H54 (cell line): ENCODE measurements around the gene ARVCF.

ENCODE experiments used
- DNase-seq: peaks from one replicate; pipeline ENCODE4 v3.0.0; 2011; ENCODE audit warnings: low spot score, mixed read lengths; ENCODE audit not compliant: insufficient read length
- FAIRE-seq: peaks from 3 replicates; lab custom pipeline; 2011; peaks lifted over from hg19 to GRCh38; lab: Jason Lieb, UNC
- POLR2A ChIP-seq: IDR thresholded peaks from 2 replicates; pipeline ENCODE4 v1.6.1; 2011; ENCODE audit warnings: low read depth, mild to moderate bottlenecking, low read length

Gene ARVCF

DNA sequence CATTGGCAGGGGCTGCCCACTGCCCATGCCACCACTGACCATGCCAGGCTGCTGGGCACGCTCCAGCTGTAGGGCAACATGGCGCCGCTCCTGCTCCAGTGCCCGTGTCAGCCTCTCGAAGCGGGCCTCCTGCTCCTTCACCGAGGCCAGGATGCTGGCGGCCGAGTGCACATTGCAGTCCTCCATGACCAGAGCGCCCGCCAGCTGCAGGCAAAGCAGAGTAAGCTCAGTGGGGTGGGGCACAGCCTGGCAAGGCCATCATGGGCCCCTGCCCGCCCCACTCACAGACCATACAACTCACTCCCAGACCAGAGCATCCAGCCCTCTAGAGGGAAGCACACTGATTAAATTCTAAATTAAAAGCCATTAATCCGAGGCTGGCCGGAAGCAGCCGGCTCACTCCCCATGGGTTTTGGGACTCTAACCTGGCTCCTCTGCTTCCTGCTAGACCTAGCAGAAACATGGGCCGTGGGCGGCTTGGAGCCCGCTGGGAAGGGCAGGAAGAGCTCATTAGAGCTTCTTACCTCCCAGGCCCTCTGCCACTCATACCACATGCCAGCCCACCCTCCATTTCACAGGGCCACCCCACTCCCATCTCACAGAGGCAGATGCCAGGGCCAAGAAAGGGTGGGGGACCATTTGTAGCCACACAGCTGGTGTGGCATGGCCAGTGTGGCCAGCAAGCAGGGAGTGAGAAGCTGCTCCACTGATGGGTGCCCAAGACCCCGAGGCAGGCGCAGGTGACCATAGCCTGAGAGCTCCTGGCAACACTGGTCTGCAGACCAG is 25.8 kb downstream of the ARVCF start:
- DNase-seq, result no peak
- no peak for FAIRE-seq
- TF ChIP-seq POLR2A, result no peak

DNA sequence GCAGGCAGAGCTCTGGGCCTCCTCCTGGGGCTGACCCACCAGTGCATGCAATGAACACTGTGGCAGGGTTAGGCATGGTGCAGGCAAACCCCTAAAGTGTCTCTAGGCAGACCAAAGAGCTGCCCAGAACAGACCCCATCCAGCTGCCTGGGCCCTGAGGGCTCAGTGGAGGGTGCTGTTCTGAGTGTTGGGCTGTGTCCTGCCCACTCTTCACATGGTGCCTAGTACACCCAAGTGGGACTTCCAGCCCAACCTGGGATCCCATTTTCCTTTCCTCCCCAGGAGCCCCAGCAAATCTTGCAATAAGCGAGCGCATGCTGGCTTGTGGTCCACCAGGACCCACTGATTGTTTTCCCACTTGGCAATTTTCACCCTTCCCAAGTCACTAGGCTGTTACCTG is 26.4 kb downstream of the ARVCF start:
- FAIRE-seq (no peak), DNase-seq (no peak)
- no peak for TF ChIP-seq POLR2A

DNA sequence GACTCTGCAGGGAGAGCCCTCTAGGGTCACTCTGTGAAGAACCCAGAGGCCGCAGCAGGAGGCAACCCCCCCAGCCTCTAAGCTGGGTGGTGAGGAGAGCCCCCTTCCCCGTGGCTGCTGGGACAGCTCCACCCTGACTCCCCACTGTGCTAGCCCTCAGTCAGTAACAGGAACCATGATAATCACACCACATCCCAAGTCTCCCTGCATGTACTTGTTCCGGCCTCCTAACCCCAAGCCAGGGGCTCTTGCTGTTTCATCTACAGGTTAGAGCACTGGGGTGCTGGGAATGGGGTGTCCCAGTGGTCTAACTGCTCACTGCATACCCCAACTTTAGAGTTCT is 26.9 kb downstream of the ARVCF start:
- DNase-seq (no peak), FAIRE-seq (no peak)
- TF ChIP-seq POLR2A, result no peak

DNA sequence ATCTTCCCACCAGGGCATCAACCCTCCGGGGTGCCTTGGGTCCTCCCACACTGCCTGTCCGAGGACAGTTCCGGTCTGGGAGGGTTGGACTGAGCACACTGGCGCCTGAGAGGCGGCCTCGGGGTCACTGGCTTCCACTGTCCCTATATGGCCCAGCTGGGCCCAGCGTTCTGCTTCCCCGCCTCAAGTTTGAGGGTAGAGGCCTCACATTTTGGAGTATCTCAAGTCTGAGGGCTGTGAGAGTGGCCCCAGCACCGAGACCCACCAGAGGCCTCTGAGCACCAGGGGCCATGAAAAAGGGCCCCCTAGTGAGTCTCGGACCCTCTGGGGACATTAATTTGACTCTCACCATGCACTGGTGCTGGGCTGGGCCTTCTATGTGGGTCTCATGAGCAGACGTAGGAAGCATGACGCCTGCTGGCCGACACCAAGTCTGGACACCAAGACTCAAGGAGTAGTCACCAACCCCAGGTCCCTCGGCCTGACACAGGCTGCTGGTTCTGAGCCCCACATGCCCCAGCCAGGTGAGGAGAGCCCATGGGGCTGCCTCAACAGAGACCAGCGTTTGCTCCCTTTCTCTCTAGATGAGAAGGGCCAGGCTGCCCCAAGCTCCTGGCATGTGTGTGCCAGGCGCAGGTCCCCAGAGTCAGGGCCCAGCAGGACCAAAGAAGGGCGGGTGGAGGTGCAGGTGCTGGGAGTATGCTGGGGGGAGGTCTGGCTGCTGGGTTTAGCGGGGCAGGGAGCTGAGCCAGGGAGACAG is 27.5 kb downstream of the ARVCF start:
- DNase-seq (no peak), FAIRE-seq (no peak)
- no peak for TF ChIP-seq POLR2A

DNA sequence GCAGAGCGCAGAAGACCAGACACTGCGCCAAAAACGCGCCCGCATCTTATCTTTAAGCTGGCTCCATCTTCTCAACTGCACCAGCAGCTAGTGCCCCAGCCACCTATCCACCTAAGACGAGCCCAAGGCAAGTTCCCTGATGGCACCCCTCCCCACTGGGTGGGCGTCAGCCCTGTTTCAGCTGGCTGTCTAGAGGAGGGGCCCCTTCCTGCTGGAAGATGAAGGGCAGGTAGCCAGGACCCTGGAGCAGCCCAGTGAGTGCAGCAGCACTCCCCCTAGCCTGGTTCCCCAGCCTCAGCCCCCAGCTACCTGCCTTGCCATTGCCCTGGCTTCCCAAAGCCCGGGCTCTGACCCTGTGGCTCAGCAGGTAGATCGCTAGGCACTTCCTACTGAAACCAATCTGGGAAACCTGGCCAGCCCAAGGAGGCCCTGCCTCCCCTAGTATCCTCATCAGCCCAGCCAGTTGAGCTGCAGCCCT is 28.3 kb downstream of the ARVCF start:
- DNase-seq (no peak), FAIRE-seq (no peak)
- TF ChIP-seq POLR2A, result no peak

DNA sequence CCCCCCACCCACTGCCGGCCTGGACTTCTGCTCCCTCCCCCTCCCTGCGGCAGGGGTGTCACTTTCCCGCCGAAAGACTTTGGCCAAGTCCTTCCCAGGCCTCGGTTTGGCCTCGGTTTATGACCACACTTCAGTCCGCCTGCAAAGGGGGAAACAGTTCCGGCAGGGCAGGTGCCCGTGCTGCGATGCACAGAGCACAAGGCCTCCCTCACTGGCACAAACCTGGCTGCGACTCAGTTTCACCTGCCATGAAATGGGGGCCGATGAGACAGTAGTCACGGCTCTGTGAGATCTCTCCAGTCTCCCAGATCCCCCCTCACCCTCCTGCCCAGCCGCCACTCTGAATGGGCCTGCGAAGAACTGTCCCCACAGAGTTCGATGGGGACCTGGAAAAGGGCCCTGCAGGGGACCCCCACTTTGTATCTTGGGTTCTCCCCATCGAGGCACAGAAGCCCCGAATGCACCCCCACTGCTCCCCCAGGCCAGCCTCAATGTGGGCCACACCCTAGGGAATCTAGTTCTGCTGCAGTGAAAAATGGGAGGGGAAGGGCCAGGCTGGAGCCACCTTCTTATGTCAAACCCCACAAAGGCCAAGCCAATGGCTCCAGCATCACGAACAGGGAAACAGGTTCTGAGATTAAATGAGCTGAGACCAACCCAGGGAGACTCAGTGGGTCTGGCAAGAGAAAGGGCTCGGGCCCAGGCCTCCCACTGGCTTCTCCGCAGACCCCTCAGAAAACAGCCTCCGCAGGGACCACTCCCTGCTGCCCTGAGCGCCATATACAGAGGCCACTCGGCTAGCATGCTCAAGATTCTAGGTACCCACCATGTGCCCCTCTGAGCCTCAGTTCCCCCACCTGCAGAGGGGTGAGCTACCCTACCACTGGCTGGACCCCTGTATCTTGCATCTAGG is 29.0 kb downstream of the ARVCF start:
- TF ChIP-seq POLR2A, result no peak
- no peak for DNase-seq
- FAIRE-seq, result no peak

DNA sequence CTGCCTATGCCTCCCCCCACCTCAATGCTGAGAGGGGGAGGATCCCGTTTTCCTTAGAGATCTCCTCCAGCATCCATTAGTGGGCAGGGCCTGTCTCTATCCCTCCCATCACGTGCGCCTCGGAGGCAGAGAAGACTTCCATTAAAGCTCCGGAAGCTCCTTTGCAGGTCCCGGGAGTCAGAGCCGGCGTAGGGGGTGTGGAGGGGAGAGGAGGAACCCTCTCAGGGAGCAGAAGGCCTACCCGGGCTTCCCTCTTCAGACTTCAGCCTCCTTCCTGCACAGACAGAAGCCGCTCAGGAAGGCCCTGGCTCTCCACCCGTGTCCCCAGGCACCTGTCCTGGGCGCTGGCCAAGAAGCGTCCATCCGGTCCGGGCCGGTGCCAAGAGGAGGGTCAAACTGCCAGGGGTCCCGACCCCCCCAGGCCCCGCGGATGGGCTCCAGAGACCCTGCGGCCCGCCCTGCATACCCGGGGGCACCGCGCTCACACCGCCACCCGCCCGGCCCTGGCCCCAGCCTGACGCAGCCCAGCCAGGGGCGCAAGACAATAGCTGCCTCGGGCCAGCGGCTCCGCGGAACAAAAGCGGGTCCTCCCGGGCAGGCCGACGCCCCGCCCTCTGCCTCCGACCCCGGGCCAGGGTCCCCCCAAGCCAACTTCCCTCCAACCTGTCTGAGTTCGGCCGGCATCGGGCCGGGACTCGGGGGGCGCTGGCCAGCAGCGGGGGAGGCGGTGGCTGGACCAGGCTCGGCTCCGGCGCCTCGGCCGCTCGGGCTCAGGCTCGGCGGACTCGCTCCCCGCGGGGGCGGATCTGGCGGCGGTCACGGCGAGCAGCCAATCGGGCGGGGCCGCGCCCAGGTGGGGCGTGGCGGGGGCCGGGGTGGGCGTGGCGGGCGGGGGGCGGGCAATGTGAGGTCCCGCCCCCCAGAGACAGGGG is 29.9 kb downstream of the ARVCF start:
- DNase-seq (peak; percentile 75), FAIRE-seq (no peak)
- TF ChIP-seq POLR2A, result 0 out of 2 replicates have a peak, but pooled peaks have one; percentile 18

DNA sequence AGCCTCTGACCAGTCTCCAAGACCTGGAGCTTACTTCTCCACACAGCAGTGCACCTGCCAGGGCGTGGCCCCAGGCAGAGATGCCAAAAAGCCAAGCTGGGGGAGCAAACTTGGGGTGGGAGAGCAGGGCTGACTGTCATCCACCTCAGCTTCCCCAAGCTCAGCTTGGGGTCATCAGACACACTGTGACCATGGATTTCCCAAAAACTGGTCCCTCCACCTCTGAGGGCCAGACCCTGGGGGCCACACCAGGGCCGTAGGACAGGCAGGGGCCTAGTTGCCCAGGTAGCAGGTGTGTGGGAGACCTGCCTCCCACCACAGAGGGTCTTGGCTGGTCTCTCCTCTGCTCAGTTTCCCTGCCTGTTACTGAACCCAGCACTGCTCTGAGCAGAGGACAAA is 30.6 kb downstream of the ARVCF start:
- TF ChIP-seq POLR2A, result no peak
- no peak for DNase-seq
- no peak for FAIRE-seq

DNA sequence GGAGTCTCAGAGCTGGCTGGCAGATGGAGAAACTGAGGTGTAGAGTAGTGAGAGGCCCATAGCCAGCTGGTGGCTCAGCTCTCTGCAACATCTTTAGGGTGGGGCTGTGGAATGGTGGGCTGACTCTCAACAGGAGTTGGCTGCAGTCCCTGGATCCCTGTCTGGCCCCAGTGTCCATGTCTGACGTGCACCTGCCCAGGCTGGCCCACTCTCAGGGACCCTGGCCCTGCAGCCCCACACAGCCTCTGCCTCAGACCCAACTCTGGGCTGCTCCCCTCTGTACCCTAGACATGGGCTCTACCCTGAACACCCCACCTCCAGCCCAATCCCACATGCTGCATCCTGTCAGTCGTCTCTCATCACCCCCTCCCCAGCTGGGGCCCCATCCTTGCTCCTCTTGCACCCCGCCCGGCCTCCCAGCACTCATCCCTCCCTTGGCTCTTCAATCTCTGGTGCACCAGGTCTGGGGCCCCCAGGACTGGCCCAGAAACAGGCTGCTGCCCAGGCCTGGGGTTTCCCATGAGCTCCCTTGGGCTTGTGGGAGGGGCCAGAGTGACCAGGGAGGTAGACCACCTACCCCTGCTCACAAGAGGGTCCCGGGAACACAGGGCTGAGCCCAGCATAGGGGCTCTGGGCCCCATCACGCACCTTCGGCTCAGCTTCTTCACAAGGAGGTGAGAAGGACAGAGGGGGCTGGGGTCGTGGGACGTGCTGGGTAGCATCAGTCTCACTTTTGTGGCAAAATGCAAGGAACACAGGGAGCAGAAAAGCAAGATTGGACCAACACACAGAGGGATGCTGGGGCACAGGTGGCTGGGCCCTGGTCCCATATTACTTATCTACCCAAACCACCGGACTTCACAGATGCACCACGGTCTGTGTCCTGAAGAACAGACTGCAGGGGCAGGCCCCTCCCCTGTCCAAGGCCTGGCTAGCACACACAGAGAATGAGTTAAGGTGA is 31.5 kb downstream of the ARVCF start:
- no peak for DNase-seq
- TF ChIP-seq POLR2A, result no peak
- FAIRE-seq, result no peak

DNA sequence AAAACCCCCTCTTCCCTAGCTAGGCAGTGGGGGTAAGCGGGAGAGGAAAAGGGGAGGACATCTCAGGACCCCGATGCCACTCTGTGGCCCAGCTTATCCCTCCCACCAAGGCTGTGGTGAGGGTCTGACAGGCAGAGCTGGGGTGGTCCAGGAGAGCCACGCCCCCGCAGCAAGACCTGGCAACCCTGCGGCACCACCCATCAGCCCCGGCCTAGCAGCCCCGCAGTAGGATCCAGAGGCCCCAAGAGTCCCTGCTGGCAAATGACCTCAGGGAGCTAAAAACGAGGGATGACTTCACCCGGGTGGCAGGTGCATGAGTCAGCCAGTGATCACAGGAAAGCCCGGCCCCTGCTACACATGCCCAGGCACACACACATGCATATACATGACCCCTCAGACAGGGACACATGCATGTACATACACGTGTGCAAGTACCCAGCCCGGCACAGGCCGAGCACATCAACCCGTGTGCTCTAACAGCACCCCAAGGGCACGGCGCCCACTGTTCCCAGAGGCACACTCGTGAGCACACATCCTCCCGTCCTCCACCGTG is 32.3 kb downstream of the ARVCF start:
- DNase-seq, result peak; percentile 90
- peak; percentile 15 for FAIRE-seq
- no peak for TF ChIP-seq POLR2A

DNA sequence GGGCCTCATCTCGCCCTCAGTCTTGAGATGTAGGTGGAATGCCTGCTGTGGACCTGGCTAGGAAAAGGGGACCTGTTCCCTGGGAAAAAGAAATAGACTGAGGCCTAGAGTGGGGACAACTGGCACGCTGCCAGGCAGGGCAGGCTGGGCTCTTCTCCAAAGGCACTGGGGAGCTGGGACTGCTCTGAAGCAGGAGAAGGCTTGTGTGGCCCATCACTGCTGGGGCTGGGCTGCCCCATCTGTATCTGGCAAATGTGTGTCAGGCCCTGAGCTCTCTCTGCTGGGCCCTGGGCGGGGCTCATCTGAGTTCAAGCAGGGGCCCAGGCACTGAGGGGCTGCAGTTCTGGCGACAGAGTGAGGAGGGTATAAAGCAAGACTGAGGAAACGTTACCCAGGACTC is 32.9 kb downstream of the ARVCF start:
- FAIRE-seq (no peak), DNase-seq (no peak)
- no peak for TF ChIP-seq POLR2A
